Liver (tissue), 3 donors: ENCODE results near the gene SLC9A2.

ENCODE experiments used
- EGR1 ChIP-seq, 2 donors: IDR thresholded peaks; 2 replicates each; pipeline ENCODE4 v1.6.1; 2016 to 2018; ENCODE audit warnings: antibody characterized with exemption in 2 of 2, low read depth in 2 of 2
- FOXA1 ChIP-seq: IDR thresholded peaks from 2 replicates; pipeline ENCODE4 v1.6.1; 2016; ENCODE audit warnings: antibody characterized with exemption
- HNF4A ChIP-seq, 2 donors: conservative IDR thresholded peaks; 2 replicates each; pipeline ENCODE4 v1.6.1; 2016; ENCODE audit warnings: antibody characterized with exemption in 2 of 2, mild to moderate bottlenecking in 2 of 2
- JUND ChIP-seq, 2 donors: IDR thresholded peaks; 2 replicates each; pipeline ENCODE4 v1.6.1; 2016; ENCODE audit warnings: antibody characterized with exemption in 2 of 2
- NR2F2 ChIP-seq: IDR thresholded peaks from 2 replicates; pipeline ENCODE4 v1.6.1; 2016; ENCODE audit warnings: antibody characterized with exemption
- TAF1 ChIP-seq: conservative IDR thresholded peaks from 2 replicates; pipeline ENCODE4 v1.6.1; 2016; ENCODE audit warnings: antibody characterized with exemption, mild to moderate bottlenecking
- TF ChIP-seq, protein P1 (sequence below): IDR thresholded peaks from 2 replicates; pipeline ENCODE4 v1.6.1; 2016; ENCODE audit warnings: antibody characterized with exemption
- TF ChIP-seq, protein P2 (sequence below): IDR thresholded peaks from 2 replicates; pipeline ENCODE4 v1.6.1; 2016; ENCODE audit warnings: antibody characterized with exemption
- TF ChIP-seq, protein P3 (sequence below): fragments of 150-350 bp; IDR thresholded peaks from 2 replicates; pipeline ENCODE4 v1.5.1; 2017; ENCODE audit warnings: improper control_type of control experiment, low read depth, low read length; ENCODE audit not compliant: missing input control
- TF ChIP-seq, protein P4 (sequence below): IDR thresholded peaks from 2 replicates; pipeline ENCODE4 v1.6.1; 2016; ENCODE audit warnings: antibody characterized with exemption, mild to moderate bottlenecking
- donor health status: healthy.
- donor health status: healthy.

DNA sequence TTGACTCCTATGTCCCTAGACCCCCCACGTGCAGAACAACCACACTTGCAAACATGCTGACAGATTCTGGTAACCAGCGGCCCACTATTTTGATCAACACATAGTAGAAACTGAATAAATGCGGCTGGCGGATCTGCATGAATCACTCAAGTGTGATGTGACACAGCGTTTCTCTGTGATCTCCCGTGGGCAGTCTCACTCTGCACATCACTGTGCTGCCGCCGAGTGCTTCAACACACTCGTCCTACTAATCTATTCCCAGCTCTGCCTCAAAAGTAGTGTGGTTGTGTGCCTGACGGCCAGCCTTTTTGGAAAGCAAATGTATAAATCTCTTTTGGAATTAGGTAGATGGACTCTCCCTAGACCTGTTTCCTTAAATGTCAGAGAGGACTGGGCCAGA, 105.2 kb downstream of the SLC9A2 start:
- TF ChIP-seq, protein P1, sequence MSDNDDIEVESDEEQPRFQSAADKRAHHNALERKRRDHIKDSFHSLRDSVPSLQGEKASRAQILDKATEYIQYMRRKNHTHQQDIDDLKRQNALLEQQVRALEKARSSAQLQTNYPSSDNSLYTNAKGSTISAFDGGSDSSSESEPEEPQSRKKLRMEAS = no peak
- TF ChIP-seq, protein P2, sequence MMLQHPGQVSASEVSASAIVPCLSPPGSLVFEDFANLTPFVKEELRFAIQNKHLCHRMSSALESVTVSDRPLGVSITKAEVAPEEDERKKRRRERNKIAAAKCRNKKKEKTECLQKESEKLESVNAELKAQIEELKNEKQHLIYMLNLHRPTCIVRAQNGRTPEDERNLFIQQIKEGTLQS = no peak
- TF ChIP-seq, protein P3, sequence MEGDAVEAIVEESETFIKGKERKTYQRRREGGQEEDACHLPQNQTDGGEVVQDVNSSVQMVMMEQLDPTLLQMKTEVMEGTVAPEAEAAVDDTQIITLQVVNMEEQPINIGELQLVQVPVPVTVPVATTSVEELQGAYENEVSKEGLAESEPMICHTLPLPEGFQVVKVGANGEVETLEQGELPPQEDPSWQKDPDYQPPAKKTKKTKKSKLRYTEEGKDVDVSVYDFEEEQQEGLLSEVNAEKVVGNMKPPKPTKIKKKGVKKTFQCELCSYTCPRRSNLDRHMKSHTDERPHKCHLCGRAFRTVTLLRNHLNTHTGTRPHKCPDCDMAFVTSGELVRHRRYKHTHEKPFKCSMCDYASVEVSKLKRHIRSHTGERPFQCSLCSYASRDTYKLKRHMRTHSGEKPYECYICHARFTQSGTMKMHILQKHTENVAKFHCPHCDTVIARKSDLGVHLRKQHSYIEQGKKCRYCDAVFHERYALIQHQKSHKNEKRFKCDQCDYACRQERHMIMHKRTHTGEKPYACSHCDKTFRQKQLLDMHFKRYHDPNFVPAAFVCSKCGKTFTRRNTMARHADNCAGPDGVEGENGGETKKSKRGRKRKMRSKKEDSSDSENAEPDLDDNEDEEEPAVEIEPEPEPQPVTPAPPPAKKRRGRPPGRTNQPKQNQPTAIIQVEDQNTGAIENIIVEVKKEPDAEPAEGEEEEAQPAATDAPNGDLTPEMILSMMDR = no peak
- TF ChIP-seq FOXA1 (no peak), EGR1 (IDR thresholded peaks at IDR 0.05; ENCODE audit: low read depth in 2 of 2) (no peak), TAF1 (no peak), JUND (IDR thresholded peaks at IDR 0.05) (no peak), HNF4A (conservative IDR thresholded peaks at IDR 0.05) (no peak), NR2F2 (no peak)
- TF ChIP-seq, protein P4, sequence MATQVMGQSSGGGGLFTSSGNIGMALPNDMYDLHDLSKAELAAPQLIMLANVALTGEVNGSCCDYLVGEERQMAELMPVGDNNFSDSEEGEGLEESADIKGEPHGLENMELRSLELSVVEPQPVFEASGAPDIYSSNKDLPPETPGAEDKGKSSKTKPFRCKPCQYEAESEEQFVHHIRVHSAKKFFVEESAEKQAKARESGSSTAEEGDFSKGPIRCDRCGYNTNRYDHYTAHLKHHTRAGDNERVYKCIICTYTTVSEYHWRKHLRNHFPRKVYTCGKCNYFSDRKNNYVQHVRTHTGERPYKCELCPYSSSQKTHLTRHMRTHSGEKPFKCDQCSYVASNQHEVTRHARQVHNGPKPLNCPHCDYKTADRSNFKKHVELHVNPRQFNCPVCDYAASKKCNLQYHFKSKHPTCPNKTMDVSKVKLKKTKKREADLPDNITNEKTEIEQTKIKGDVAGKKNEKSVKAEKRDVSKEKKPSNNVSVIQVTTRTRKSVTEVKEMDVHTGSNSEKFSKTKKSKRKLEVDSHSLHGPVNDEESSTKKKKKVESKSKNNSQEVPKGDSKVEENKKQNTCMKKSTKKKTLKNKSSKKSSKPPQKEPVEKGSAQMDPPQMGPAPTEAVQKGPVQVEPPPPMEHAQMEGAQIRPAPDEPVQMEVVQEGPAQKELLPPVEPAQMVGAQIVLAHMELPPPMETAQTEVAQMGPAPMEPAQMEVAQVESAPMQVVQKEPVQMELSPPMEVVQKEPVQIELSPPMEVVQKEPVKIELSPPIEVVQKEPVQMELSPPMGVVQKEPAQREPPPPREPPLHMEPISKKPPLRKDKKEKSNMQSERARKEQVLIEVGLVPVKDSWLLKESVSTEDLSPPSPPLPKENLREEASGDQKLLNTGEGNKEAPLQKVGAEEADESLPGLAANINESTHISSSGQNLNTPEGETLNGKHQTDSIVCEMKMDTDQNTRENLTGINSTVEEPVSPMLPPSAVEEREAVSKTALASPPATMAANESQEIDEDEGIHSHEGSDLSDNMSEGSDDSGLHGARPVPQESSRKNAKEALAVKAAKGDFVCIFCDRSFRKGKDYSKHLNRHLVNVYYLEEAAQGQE = no peak
